Fibroblast of peridontal ligament (primary cell): ENCODE results near the gene STUB1.
"Not testable (repeated sequence)": the region's sequence is repeated elsewhere in the genome, so short reads cannot be mapped to it uniquely, and the experiment has no call there.

ENCODE experiments used
- DNase-seq: peaks from one replicate; pipeline ENCODE4 v3.0.0-alpha.2; 2010; ENCODE audit errors: extremely low read depth

Gene STUB1

DNA sequence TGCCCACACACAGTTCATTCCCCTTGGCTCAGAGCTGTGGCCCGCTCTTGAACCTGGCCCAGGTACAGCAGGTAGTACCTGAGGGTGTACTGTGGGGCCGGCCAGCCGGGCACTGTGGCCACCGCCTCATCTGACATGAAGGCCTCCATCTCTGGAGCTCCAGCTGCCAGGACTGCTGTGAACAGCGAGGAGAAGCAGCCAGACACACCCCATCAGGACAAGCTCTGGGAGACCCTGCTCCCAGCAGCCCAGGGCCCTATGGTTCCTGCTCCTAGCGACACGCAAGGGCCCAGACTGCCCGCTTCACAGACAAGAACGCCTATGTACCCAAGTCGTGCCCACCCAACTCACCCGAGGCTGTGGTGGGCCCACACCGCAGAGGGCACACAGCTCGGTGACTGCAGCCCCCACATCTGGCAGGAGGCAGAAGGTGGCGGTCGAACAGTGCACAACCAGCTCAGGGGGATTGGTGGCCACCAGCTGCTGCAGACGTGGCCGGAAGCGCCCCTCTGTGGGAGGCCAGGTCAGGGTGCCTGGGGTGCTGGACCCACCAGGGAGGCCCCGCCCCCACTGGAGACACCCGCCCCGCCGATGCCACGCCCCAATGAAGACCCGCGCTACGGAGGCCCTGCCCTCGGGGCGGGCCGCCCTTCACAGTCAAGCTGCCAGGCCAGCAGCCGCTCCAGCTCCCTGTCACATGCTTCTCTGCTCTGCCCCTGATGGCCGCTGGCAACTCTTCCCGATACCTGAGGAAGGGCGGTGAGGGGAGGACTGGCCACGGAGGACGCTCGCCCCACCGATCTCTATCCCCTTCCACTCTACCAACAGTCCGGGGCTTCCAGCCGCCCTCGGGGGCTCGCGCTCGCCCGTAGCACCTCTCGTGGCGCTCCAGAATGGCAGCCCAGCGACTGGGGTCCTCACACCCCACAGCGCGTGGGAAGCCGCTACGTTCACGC is 1.1 kb upstream of the STUB1 start:
- DNase-seq, result peak; percentile 44

GRCh38 chr16:680625-680945 is 375 bp downstream of the STUB1 start:
- DNase-seq, result no peak

GRCh38 chr16:680967-681745 is 946 bp downstream of the STUB1 start:
- DNase-seq, result peak; percentile 53

- no peak for DNase-seq
These were observed 1.7 kb downstream of the STUB1 start for GRCh38 chr16:681746-682427.

DNA sequence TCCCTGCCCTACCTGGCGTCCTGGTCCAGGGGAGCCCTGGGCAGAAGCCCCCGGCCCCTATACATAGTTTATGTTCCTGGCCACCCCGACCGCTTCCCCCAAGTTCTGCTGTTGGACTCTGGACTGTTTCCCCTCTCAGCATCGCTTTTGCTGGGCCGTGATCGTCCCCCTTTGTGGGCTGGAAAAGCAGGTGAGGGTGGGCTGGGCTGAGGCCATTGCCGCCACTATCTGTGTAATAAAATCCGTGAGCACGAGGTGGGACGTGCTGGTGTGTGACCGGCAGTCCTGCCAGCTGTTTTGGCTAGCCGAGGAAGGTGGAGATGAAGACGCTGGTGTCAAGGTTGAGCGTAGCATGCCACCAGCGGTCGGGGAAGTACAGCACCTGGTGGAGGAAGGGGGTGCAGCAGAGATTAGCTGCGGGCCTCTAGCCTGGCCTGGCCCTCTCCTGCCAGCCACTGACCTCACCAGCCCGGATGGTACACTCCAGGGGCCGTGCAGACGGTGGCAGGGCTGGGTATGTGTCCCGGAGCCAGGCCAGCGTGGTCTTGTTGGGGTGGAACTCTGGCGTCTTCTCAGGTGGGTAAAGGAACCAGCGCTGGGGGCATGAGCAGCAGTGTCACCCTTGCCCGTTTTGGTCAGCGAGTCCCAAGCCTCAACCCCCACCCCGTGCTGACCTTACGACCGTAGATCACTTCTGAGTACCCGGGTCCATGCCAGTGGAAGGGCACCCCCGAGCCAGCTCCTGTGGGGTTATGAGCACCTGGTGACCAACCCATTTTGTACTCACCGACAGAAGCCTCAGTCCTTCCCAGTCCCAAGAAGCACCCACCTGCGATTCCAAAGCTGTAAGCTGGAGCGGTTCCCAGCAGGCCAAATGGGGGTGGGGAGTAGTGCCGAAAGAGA is 2.5 kb downstream of the STUB1 start:
- DNase-seq, result no peak

DNA sequence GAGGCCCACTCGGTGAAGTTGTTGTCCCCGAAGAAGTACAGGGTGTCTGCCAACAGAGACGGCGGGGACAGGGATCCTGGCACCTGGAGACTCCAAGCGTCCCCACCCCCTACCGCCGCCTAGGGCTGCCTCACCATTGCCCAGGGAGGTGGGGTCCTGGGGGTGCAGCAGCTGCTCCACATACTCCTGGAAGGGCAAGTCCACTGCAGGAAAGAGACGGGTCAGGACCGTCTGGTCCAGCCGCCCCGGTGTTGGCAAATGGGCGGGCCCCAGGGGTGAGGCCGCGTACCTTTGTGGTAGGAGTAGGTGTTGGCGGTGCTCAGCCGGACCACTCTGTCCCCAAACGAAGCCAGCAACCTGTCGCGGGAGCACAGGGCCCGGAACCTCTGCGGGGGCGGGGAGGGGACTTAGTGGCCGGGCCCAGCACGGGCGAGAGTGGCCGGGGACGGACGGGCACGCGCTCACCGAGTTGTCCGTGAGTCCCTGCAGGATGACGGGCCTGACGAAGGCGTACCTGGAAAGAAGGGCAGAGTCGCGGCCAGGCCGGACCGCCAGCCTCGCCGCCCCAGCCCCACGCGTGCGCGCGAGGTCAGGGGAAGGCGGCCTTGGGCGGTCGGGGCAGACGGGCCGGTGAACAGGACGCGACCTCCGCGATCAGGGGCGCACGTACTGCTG is 3.3 kb downstream of the STUB1 start:
- DNase-seq, result no peak

DNA sequence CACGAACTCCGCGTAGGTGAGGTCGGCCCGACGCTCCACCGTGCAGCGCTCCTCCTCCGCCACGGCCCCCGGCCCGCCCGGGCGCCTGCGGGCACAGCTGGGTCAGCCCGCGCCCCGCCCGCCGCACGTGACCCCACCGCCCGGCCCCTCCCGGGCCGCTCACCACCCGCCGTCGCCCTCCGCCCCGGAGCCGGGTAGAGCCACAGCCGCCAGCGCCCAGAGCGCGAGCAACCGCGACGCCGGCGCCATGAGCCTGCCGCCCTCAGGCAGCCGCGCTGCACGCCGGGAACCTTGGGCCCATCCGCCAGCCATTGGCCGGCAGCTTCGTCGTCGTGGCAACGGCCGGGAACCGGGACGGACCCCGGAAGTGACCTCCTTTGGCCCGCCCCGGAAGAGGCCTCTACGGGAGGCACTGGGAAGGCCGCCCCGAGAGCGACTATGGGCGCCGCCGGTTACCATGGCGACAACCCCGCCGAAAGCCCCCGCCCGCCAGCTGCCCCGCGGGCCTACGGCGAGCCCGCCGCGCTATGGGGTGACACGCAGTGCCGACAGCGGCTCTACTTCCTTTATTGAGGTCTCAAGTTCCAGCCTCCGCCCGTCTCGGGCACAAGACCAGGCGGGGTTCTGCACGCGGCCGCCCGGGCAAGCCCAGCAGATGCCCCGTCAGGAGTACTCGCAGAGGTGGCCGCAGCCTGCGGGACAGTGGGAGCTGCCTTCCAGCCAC is 4.0 kb downstream of the STUB1 start, which contains the start of gene JMJD8:
Gene JMJD8 (minus strand): TSS at position 264 of the 724 bp plus-strand sequence. CDS start 15 bp downstream, at position 249.
- DNase-seq, result peak; percentile 89

DNA sequence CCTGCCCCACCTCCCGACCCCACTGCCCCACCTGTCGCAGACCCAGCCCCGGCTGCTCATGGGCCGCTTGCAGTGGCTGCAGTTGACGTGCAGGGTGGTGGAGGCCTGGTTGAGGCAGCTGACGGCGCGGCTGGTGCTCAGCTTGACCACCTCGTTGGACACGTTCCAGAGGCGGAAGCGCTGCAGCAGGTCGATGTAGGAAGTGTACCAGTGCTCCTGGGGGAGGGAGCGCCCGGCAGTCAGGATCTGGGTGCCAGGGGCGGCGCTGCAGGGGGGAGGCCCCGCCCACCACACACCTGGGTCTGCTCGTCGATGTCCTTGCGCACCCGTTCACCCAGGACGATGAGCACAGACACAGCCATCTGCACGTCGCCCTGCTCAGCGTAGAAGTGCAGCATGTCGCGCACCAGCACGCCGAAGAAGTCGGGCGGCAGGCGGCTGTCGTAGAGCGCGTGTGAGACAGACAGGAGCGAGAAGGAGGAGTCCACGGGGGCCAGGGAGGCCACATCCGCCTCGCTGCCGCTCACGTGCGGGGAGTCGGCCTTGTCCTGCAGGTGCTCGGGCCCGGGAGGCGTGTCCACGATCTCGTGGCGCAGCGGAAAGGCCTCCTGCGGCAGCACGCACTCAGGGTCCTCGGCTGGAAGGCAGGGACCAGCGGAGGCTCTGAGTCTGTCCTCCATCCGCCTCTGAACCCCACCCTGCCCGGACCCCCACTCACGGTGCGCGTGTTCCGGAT is 4.9 kb downstream of the STUB1 start:
- no peak for DNase-seq

DNA sequence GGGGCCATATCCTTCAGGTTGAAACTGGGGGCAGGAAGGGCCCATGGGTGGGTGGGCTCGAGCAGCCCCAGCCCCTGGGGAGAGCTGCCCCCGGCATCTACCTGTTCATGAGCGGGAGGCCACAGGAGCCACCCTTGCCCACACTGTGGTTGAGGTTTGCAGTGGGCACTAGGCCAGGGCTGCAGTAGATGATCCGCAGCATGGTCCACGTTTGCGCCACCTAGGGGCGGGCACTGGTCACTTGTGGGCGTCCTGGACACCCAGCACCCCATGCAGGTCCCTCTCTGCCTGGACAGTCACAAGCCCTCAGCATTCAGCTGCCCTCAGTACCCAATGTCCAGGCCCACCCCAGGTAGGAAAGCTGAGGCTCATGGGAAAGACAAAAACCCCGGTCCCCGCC is 5.8 kb downstream of the STUB1 start:
- DNase-seq, result no peak

DNA sequence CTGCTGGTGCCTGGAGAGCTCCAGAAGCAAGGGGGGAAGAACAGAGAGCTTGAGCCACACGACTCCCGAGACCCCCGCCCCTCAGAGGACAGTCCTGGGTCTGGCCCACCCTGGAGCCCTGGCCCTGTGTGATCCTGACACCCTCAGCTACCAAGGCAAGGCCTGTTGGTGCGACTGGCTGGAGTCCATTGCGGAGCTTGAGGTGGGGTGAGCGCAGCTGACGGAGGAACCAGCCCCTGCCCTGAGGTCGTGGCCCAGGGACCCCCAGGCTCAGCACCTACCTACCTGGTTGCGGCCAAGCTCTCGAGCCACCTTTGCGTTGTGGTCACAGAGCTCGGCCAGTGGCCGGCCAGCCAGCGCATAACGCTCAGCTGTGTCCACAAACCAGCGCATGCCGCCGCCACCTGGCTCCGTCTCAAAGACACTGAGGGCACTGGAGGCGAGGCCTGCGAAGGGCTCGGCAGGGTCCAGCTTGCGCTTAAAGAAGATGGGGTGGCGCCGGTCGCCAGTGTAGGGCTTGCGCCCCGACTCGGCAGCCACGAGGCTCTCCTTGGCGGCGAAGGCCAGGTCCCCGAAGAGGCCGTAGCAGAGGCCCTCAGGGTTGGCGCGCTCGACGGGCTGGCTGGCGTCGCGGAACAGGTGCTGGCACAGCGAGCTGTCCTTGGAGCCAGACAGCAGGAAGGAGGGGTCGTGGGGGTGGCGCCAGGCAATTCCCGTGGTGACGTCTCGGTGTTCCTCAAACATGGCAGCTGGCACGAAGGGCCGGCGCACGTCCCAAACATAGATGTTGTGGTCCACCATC is 6.5 kb downstream of the STUB1 start:
- DNase-seq, result no peak

DNA sequence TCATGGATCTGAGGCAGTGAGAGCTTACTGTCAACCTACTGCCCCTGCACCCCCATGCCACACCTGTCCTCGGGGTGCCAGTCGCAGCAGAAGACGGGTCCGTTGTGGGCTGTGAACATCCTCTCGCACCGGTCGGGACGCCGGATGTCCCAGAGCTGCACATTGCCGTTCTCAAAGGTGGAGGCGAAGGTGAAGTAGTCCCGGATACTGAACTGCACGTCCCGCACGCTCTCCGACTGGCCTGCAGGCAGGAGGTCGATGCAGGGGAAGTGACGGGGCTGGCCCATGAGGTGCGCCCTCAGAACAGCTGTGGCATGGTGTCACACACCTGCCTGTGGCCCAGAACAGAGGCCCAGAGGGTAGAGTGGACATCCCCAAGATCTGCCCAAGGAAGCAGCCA is 7.3 kb downstream of the STUB1 start:
- no peak for DNase-seq

DNA sequence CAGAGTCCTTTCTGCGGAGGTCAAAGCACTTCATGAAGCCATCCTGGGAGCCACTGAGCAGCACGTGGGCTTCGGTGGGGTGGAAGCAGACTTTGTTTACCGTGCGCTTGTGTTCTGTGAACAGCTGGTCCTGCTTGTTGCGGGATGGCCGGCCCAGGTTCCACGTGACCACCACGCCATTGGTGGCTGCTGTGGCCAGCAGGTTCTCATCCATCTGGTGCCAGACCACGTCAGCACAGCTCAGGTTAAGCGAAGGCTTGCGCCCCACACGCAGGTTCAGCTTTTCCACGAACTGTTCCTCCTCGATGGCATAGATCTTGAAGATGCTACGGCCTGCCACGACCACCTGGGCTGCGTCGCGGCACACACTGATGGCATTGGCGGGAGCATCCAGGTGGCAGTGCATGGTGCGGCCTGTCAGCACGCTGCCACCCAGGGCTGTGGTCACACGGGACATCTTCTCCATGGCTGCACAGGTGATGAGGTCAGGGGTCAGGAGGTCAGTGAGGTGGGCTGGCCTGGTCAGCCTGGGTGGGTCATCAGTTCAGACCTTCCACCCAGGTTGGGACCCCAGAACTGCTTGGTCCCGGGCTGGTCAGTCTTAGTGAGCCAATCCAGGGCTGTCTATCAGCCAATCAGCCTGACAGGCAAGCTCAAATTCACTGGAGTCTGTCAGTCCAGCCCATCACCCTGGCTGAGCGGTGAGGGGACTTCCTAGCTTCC is 9.1 kb downstream of the STUB1 start:
- no peak for DNase-seq

DNA sequence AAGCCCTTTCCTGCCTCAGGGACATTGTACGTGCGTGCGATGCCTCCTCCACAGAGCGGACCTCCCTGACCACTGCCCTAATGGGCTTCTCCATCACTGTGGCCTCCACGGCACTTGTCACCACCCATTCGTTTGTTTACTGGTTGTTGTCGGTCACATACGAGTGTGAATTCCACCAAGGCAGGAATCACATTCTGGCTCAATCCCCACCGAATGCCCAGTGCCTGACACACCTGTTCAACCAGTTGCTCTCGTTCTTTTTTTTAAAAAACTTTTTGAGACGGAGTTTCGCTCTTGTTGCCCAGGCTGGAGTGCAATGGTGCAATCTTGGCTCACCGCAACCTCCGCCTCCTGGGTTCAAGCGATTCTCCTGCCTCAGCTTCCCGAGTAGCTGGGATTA is 11.0 kb downstream of the STUB1 start:
- DNase-seq, result not testable (repeated sequence)

DNA sequence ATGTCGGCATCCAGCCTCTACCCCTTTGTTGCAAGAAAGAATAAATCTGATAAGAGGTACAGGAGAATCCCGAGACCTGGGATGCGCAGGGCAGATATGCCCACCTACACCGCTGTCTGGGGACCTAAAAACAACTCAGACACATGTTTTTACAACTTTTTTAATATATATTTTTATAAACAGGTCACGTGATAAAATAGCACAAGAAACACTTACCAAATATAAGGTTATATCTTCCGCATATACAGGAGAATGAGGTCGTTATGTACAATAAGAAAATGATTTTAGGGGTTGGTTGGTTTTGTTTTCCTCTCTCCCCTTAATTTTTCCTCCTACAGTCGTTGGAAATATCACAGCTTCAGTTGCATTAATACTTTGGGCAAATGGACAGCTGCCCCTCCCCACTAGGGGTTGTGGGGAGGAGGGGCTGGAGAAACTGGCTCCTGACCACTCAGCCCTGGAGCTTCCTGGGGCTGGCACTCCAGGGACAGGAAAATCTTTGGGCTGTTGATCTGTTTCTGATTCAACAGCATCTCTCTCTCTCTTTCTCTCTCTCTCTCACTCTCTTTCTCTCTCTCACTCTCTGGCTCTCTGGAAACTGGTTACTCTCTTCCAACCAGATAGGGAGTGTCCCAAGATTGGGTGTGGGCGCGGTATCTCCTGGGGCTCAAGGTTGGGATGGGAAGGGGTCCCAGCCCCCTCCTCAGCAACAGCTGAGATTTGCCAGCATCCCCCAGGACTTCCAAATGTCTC is 12.3 kb downstream of the STUB1 start:
- DNase-seq, result no peak

- no peak for DNase-seq
These were observed 13.2 kb downstream of the STUB1 start for GRCh38 chr16:693364-693763.

DNA sequence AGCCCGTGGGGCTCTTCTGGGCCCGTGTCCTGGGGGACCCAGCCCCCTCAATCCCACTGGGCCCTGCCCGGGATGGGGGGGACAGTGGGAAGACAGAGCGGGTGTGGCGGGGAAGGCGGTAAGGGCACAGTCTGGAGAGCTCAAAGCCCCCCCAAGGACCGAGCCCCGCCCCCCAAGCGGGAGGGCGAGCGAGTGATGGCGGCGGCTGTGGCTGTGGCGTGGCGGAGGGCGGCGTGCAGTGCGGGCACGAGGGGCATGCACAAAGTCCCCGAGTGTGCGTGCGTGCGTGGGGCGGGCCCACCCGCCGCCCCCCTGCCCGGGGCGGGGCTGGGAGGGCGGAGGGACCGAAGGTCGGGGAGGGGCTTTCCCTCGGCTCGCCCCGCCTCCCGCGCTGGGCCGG is 13.6 kb downstream of the STUB1 start:
- no peak for DNase-seq
